WERI-Rb-1 (cell line): ENCODE results near the gene SPEG.

ENCODE experiments used
- DNase-seq: peaks from one replicate; pipeline ENCODE4 v3.0.0-alpha.2; 2020
- H3K27ac ChIP-seq: fragments of 250-450 bp; sonication (Bioruptor Pico); 2 replicates; pipeline ENCODE4 v1.5.1; 2020; ENCODE audit warnings: mild to moderate bottlenecking, moderate library complexity
- H3K27me3 ChIP-seq: fragments of 250-450 bp; sonication (Bioruptor Pico); 2 replicates; pipeline ENCODE4 v1.5.1; 2021; ENCODE audit warnings: mild to moderate bottlenecking, low read depth, moderate library complexity; ENCODE audit not compliant: insufficient read depth, severe bottlenecking
- H3K36me3 ChIP-seq: fragments of 250-450 bp; sonication (Bioruptor Pico); 2 replicates; pipeline ENCODE4 v1.5.1; 2020; ENCODE audit warnings: mild to moderate bottlenecking, moderate library complexity
- H3K4me3 ChIP-seq: 2 replicates; pipeline ENCODE4 v1.5.1; 2011; ENCODE audit warnings: low read depth, mild to moderate bottlenecking, control low read depth, low read length
- H3K9me3 ChIP-seq: fragments of 250-450 bp; sonication (Bioruptor Pico); 2 replicates; pipeline ENCODE4 v1.5.1; 2021; ENCODE audit warnings: mild to moderate bottlenecking, moderate library complexity; ENCODE audit not compliant: severe bottlenecking
- TF ChIP-seq, protein P1 (sequence below): IDR thresholded peaks from 2 replicates; pipeline ENCODE4 v1.5.1; 2011; ENCODE audit warnings: low read depth, mild to moderate bottlenecking, control low read depth, inconsistent platforms, low read length

SPEG gene

GRCh38 chr2:219536425-219536824, 101.8 kb downstream of the SPEG start:
- Histone ChIP-seq H3K36me3 (peaks cover 63% of the 10 kb centered on the region), H3K9me3 (no peaks in the 10 kb centered on the region), H3K27me3 (no peaks in the 10 kb centered on the region), H3K27ac (no peak overlapping the region), H3K4me3 (no peak overlapping the region)
- TF ChIP-seq, protein P1, sequence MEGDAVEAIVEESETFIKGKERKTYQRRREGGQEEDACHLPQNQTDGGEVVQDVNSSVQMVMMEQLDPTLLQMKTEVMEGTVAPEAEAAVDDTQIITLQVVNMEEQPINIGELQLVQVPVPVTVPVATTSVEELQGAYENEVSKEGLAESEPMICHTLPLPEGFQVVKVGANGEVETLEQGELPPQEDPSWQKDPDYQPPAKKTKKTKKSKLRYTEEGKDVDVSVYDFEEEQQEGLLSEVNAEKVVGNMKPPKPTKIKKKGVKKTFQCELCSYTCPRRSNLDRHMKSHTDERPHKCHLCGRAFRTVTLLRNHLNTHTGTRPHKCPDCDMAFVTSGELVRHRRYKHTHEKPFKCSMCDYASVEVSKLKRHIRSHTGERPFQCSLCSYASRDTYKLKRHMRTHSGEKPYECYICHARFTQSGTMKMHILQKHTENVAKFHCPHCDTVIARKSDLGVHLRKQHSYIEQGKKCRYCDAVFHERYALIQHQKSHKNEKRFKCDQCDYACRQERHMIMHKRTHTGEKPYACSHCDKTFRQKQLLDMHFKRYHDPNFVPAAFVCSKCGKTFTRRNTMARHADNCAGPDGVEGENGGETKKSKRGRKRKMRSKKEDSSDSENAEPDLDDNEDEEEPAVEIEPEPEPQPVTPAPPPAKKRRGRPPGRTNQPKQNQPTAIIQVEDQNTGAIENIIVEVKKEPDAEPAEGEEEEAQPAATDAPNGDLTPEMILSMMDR: no peak
- no peak for DNase-seq

GRCh38 chr2:219536967-219537366, 102.3 kb downstream of the SPEG start:
- no peak overlapping the region for H3K27ac ChIP-seq
- H3K9me3 ChIP-seq: no peaks in the 10 kb centered on the region
- H3K4me3 ChIP-seq: no peak overlapping the region
- TF ChIP-seq, protein P1: no peak
- no peak for DNase-seq
- no peaks in the 10 kb centered on the region for H3K27me3 ChIP-seq
- H3K36me3 ChIP-seq: peaks cover 62% of the 10 kb centered on the region

- H3K27ac ChIP-seq: no peak overlapping the region
- no peaks in the 10 kb centered on the region for H3K27me3 ChIP-seq
- DNase-seq: no peak
- no peaks in the 10 kb centered on the region for H3K9me3 ChIP-seq
- no peak overlapping the region for H3K4me3 ChIP-seq
- H3K36me3 ChIP-seq: peaks cover 55% of the 10 kb centered on the region
- TF ChIP-seq, protein P1: no peak
These were observed 103.2 kb downstream of the SPEG start for GRCh38 chr2:219537657-219538488.

GRCh38 chr2:219538504-219538951, 103.9 kb downstream of the SPEG start:
- H3K36me3 ChIP-seq: peaks cover 51% of the 10 kb centered on the region
- no peak overlapping the region for H3K27ac ChIP-seq
- no peak overlapping the region for H3K4me3 ChIP-seq
- DNase-seq: no peak
- TF ChIP-seq, protein P1: no peak
- no peaks in the 10 kb centered on the region for H3K9me3 ChIP-seq
- H3K27me3 ChIP-seq: no peaks in the 10 kb centered on the region

- Histone ChIP-seq H3K4me3 (no peak overlapping the region), H3K9me3 (no peaks in the 10 kb centered on the region), H3K27me3 (no peaks in the 10 kb centered on the region), H3K27ac (no peak overlapping the region), H3K36me3 (peaks cover 52% of the 10 kb centered on the region)
- DNase-seq: no peak
- TF ChIP-seq, protein P1: no peak
These were observed 104.5 kb downstream of the SPEG start for GRCh38 chr2:219538956-219539788.
